HG03097 (cell line): Measurements from ENCODE around the gene LCN9.
"Not testable (repeated sequence)": the region's sequence is repeated elsewhere in the genome, so short reads cannot be mapped to it uniquely, and the experiment has no call there.

ENCODE experiments used
- ATAC-seq: cut with Tn5 transposase; IDR thresholded peaks from one replicate; pipeline ENCODE4 v1.9.1; 2021; ENCODE audit not compliant: unreplicated experiment, low FRiP score

The LCN9 gene

DNA sequence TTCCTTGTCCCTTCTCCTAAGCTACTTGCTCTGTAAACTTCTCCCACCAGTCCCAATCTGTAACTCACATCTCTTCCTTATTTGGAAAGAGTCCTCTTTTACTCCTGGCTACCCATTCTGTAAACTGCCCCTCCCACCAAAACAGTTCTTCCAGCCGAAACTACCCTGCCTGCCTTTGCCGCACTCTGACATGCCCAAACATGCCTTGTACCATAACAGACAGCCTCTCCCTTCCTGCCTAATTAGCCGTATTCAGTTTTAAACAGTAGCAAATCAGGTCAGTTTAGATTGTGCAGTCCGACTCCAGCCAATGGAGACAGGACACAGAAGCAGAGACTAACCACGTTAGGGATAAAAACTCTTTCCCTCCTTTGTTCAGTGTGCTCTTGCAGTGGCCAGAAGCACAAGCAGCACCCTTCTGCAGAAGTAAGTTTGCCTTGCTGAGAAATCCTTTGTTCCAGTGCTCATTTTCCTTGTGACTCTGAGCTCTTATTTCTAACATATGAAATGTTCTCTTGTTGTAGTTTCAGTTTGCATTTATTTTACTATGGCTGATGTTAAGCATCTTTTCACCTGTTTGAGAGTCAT lies 18.4 kb upstream of the LCN9 start:
- ATAC-seq: no peak

GRCh38 chr9:135647884-135648283 lies 15.2 kb upstream of the LCN9 start:
- ATAC-seq: no peak

DNA sequence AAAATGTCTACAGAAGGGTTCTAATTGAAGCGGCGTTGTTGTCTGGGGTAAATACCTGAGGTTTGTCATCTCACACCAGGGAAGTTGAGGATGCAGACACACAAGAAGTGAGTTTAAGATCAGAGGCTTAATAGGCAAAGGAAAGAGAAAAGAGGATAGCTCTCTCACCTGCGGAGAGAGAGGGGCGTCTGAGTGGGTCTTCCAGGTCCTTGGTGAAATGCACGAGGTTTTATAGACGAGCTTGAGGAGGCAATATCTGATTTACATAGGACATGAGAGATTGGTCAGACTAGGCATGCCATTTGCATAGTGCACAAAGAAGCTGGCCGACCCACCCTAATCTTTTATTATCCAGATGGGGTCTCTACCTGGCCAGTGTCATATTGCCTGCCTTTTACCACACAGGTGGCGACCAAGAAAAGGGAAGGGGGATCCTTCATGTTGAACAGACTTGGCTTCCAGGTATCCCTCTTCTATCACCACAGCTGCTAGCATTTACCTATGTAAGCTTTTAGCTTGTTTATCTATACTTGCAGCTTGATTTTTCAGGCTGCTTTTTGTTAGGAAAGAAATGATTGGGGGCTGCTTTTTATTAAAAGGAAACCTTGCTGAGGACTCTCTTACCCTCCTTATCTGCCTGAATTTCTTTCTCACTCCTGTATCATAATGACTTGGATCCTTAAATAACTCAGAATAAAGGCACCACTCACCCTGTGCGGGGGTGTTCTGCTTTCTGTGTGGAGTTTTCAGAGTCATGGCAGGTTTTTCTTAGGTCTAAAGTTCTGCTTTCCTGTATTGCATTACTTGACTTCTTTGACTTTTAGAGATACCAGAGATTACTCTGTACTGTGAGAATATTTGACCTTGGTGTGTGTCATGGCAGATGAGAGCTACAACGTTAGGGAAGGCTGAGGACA lies 14.4 kb upstream of the LCN9 start:
- no peak for ATAC-seq

GRCh38 chr9:135649508-135649907 lies 13.6 kb upstream of the LCN9 start:
- no peak for ATAC-seq

DNA sequence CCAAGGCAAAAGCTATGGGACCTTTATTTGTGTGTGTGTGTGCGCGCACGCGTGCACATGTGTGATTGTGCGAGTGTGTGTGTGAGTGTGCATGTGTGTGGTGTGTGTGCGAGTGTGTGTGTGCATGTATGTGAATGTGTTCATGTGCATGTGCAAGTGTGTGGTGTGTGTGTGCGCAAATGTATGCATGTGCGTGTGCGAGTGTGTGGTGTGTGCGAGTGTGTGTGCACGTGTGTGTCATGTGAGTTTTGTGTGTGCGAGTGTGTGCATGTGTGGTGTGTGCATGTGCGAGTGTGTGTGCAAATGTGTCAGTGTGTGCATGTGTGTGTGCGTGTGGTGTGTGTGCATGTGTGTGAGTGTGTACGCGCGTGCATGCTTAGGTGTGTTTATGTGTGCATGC lies 12.7 kb upstream of the LCN9 start:
- ATAC-seq: no peak

DNA sequence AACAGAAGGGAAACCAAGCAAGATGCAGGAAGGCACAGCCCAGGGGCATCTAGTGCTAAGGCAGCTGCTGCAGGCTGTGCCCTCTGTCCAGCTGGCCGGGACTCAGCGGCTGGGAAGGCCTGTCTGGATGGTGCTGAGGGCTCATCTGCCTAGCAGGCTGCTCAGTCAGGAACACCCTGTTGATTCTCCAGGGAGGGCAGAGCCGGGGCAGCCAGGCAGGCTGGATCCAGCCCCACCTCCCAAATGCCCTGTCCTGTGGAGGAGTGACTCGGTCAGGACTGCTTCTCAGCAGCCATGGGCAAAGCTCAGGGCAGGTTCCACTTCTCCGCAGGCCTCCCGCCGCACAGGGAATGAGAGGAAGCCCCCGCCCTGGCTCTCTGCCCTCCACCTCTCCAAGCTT lies 7.8 kb upstream of the LCN9 start:
- ATAC-seq: no peak

DNA sequence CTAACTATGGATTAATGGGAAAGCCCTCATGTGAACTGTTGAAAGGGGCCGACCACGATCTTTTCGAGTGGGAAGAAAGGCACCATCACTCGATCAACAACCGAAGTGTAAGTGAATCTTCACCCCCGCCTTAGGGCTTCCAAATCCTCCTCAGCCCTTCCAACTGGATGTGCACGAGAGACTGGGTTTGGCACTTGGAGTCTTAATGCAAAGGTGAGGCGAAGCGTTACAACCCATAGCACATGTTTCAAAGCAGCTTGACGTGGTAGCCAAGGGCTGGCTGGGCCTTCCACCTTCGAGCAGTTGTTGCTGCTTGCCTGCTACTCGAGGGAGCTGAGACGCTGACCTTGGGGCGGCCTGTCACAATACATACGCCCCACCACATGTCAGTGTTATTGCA lies 5.7 kb upstream of the LCN9 start:
- no peak for ATAC-seq

DNA sequence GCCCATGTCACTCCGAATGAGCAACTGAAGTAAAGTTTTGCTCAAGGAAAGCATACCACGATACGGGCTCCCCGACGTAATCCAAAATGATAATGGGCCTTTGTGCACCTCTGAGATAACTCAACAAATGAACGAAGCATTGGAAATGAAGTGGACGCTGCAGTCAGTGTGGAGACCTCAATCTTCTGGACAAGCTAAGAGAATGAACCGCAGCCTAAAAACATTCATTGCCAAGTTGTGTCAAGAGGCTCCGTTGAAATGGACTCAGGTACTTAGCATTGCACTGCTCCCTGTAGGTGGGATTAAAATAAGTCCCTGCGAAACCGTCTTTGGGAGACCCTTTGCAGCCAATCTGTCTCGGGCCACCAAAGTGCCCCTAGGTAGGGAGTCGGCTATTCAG lies 3.9 kb upstream of the LCN9 start:
- ATAC-seq: no peak

DNA sequence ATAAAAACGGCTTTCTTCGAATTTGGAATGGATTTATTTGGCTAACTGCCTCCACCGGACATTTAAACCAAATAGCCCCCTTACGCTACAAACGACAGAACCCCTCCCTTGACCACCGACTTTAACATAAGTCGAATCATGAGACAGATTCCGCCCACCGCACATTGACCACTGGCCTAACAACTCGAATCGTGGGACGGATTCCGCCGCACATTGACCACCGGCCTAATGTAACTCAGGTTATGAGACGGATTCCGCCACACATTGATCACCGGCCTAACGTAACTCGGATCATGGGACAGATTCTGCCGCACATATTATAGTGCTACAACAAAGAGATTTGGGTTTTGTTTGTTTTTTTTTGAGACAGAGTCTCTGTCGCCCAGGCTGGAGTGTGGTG lies 2.7 kb upstream of the LCN9 start:
- ATAC-seq: no peak

- no peak for ATAC-seq
Observed at GRCh38 chr9:135661816-135662560, 1.1 kb upstream of the LCN9 start.

DNA sequence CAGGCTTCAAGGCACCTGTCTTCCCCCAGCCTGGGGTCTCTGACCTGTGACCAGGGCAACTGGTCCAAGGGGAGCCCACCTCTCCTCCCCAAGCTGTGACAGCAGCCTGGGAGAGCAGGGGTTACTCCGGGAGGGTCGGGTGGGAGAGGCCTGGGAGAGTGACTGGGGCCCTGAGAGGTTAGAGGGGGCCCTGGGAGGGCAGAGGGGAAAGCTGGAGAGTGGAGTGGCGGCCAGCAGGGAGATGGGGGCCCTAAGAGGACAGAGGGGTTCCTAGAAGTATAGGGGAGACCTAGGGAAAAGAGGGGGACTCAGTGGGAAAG lies 302 bp downstream of the LCN9 start:
- ATAC-seq: no peak

DNA sequence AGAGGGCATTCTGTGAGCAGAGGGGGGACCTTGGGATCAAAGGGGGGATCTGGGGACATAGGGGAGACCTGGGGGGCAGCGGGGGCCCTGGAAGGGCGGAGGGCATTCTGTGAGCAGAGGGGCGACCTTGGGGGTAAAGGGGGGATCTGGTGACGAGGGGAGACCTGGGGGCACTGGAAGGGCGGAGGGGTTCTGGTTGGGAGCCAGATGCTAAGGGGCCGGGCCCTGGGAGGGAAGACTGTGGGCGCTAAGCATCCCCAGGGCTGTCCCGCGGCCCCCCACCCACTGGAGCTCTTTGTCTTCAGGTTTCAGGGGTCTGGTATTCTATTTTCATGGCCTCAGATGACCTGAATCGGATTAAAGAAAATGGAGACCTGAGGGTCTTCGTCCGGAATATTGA lies 748 bp downstream of the LCN9 start:
- no peak for ATAC-seq

GRCh38 chr9:135664266-135664665 lies 1.2 kb downstream of the LCN9 start:
- no peak for ATAC-seq

GRCh38 chr9:135664801-135665794 lies 2.0 kb downstream of the LCN9 start:
- no peak for ATAC-seq

- ATAC-seq: no peak
Observed at GRCh38 chr9:135665795-135666189, 2.7 kb downstream of the LCN9 start.

DNA sequence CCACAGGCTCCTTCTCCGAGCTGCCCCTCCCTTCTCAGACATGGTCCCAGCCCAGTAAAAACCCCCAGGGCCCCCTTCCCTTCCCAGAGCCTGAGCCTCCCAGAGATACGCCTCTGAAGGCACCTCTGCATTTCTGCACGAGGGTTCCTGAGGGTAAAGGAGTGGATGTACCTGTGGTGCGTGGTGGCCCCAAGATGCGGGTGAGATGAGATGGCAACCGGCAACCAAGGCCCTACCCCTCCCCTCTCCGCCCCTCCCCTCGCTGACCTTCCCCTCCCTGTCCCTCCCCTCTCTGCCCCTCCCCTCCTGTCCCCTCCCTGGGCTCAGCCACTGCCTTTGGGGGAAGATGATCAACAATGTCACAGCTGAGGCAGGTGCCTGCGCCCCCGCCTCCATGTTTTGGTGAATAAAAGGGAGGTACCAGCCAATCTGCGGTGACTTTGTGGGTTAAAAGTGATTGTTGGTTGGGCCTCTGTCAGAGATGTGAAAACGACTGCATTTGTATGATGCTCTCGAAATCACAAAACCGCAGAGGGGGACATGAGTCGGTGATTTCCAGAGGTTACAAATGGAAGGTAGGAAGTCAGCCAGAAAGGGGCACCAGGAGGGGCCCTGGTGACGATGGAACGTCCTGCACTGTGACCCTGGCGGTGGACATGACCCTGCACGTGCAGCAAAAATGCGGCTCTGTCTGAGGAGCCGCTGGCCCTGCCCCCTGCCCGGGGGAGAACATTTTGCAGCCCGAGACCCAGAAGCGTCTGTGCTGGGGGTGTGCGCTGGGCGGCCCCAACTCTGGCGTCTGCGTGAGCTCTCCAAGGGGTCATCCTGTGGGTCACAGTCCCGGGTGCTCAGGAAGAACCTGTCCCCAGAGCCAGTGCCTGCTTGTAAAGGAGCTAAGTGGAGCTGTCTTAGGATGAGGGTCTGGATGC lies 3.7 kb downstream of the LCN9 start:
- ATAC-seq: no peak

- ATAC-seq: no peak
Observed at GRCh38 chr9:135667463-135668001, 4.4 kb downstream of the LCN9 start.

DNA sequence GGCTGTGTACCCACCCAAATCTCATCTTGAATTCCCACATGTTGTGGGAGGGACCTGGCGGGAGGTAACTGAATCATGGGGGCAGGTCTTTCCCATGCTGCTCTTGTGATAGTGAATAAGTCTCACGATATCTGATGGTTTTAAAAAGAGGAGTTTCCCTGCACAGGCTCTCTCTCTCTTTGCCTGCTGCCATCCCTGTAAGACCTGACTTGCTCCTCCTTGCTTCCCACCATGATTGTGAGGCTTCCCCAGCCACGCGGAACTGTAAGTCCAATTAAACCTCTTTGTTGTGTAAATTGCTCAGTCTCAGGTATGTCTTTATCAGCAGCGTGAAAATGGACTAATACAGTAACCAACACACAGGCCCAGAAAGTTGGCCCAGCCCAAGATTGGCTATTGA lies 5.9 kb downstream of the LCN9 start:
- not testable (repeated sequence) for ATAC-seq

DNA sequence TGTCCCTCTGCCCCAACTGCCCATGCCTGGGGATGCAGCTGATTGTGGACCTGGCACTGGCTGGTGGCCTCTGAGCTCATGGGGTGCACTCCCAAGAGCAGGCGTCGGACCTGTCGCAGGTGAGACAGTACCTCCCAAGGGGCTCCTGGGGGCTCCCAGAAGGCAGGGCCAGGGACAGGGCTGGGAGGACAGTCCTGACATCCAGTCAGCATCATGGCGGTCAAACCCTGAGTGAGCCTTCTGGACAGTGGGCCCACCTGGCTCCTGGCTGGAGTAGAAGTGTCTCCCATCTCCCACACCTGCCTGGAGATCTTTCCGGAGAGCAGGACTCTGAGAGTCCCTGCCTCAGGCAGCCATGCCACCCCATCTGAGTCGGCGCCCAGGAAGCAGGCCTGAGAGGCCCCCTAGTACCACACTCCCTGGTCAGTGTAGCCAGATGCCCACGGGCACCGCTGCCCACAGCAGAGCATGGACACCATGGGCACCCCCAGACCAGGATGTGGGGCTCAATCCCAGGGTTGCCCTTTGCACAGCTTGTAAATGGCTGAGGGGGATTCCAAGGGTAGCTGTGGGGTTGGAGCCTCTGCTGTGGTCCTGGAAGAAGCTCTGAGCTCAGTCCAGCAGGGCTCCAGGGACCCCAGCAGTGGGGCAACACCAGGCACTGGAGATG lies 6.6 kb downstream of the LCN9 start:
- ATAC-seq: no peak
